Fibroblast of skin of scalp (primary cell): ENCODE data around the gene NINL.
"Not testable (repeated sequence)": the region's sequence is repeated elsewhere in the genome, so short reads cannot be mapped to it uniquely, and the experiment has no call there.

Experiments used
- DNase-seq: peaks from one replicate; pipeline ENCODE4 v3.0.0-alpha.2; 2013

NINL gene

DNA sequence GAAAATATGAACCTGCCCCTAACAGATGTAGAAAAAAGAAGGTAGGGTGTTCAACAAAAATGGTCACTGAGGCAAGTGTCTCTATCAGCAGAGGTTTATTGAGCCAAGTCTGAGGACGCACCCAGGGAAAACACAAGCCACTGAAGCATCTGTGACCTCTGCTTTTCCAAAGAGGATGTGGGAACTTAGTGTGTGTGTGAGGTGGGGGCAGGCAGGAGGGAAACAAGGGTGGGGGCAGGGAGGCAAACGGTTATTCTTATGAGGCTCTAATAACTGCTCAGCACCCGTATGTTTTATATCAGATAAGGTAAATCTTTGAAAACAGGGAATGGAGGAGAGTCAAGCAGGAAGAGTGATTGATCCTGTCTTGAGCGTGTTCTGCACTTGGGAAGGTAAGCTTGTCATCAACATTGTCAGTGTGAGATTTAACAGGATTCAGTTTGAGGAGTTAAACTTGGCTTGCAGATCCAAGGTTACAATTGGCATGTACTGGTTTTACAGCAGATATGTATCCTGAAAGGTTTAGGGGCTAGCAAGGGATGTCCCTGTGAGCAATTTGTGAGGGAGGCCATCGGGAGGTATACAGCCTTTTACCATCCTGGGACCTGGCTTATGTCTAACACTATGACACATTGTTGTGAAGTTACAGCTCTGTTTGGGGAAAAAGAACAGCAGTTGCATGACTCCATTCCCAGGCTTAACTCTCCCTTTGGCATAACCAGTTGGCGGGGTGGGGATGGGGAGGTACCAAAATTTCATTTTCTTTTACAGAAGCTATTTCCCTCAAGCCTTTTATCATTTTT is 33.7 kb downstream of the NINL start:
- no peak for DNase-seq

DNA sequence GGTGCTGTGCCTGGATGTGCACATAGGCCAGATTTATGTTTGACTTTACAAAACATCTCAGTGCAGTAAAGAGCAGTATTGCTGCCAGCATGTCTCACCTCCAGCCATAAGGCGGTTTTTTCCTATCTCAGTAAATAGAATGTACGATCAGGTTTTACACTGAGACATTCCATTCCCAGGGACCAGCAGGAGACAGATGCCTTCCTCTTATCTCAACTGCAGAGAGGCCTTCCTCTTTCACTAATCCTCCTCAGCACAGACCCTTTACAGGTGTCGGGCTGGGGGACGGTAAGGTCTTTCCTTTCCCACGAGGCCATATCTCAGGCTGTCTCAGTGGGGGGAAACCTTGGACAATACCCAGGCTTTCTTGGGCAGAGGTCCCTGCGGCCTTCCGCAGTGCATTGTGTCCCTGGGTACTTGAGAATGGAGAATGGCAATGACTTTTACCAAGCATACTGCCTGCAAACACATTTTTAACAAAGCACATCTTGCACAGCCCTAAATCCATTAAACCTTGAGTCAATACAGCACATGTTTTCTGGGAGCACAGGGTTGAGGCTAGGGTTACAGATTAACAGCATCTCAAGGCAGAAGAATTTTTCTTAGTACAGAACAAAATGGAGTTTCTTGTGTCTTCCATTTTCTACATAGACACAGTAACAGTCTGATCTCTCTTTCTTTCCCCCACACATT is 34.5 kb downstream of the NINL start:
- DNase-seq, result not testable (repeated sequence)

DNA sequence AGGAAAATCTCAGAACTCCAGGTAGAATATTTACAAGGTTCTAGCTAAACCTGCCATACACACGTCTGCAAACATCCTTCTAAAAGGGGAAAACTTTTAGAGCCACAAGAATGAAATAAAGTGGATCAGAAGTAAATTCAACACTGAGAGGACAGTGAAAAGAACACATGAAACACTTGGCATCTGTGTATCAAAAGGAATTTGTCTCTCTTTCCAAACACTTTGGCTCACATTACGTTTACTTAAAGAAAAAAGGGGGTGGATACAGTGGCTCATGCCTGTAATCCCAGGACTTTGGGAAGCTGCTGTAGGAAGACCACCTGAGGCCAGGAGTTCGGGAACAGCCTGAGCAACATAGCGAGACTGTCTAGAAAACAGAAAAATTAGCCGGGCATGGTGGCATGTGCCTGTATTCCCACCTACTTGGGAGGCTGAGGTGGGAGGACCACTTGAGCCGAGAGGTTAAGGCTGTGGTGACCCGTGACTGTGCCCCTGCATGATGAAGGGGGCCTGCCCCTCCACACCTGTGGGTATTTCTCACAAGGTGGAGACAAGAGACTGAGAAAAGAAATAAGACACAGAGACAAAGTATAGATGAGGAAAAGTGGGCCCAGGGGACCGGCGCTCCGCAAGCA is 35.4 kb downstream of the NINL start:
- peak; percentile 22 for DNase-seq

DNA sequence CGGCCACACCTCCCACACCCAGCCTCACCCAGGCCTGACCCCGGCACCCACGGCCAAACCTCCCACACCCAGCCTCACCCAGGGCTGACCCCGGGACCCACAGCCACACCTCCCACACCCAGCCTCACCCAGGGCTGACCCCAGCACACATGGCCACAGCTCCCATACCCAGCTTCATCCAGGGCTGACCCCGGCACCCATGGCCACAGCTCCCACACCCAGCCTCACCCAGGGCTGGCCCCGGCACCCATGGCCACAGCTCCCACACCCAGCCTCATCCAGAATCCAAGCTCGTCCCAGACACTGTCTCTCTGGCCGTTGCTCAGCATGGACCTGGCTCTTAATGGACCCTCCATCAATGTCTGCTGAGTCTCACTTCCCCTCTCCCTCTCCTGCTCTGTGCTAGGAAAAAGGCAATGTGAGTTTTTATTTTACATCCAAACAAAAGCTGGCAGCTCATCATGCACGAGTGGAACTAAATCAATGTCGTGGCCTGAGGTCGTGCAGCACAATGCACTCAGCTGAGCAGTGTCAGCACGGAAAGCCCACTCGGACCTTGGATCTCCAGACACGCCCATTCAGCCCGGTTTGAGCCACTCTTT is 36.1 kb downstream of the NINL start:
- DNase-seq, result no peak

DNA sequence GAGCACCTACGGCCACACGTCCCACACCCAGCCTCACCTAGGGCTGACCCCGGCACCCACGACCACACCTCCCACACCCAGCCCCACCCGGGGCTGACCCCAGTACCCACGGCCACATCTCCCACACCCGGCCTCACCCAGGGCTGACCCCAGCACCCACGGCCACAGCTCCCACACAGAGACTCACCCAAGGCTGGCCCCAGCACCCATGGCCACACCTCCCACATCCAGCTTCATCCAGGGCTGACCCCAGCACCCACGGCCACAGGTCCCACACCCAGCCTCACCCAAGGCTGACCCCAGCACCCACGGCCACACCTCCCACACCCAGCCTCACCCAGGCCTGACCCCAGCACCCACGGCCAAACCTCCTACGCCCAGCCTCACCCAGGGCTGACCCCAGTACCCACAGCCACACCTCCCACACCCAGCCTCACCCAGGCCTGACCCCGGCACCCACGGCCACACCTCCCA is 36.7 kb downstream of the NINL start:
- no peak for DNase-seq

DNA sequence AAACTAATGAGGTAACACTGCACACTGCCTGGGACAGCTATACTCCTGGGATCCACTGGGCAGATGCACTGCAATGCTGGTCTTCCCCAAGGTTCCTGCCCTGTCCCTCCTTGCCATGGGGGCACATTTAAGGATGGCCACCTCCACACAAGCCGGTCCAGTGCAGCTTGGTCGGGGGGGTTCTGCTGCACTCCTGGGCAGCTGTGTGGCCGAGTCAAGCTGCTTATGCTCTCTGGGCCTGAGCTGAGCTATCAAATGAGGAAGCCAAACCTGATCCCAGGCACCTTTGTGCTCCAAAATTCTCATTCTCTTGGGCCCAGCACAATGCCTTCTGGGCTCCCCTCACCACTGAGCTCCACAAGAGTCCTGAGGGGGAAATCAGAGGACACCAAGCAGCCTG is 37.3 kb downstream of the NINL start:
- DNase-seq, result no peak

DNA sequence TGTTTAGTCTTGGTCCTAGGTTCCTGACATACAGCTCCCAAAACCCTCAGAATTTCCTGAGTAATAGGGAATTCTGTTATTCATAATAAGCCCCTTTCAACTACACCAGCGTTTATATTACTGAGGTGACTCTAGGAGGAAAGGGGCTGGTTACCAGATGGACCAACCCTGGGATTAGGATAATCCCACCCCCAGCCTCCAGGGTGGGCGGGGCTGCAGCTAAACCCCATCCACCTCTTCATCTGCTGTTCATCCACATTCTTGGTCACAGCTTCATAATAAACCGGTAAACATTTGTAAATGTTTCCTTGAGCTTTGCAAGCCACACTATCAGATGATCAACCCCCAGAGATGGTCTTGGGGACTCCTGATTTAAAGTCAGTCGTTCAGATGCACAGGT is 38.3 kb downstream of the NINL start:
- DNase-seq, result no peak

DNA sequence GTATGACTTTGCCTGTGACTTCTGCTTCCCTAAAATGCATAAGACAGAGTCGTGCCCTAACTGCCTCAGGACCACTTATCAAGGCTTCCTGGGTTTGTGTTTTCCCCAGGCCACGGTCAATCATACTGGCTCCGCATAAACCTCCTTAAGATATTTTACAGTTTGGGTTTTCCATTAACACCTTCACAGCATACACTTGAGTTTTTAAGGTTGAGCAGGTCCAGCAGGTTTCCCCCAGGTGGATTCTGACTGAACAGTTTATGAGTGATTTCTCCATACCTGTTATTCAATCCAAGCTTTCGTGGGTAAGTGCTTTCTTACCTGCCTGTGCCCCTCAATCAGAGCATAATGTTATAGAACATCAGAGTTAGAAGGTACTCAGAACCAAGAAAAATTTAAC is 39.3 kb downstream of the NINL start:
- no peak for DNase-seq

DNA sequence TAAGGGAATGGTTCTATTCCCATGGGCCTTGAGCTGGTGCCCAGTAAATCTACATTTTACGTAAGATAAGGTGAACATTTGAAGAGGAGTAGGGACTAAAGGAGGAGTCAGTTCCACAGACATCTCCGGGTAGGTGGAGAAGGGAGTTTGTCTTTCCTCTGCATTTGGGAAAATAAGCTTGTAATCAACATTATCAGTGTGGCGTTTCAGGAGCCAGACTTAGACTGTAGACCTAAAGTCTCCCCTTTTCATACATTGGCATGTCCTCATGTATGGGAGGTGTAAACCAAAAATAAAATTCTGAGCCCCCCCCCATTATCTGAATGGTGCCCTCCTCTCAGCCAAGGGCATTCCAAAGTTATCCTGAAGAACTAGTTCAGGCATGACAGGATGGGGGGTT is 40.2 kb downstream of the NINL start:
- DNase-seq, result no peak

DNA sequence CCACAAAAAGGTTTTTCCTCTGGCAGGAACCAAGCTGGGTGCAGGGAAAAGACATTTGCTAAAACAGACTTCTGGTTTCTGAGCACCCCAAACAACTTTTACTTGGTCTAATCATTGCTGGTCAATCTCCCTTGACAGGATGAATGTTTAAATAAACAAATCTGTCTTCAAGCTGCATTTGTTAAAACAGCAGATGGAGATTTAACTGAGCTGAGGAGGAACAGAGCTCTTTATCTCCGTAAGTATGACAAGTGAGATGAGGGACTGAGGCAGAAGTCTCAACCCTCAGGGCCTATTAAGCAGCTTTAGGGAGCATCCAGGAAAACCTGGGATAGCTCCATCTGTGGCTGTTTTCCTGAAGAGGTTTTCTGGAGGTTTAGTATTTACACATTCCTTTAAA is 40.6 kb downstream of the NINL start:
- no peak for DNase-seq

DNA sequence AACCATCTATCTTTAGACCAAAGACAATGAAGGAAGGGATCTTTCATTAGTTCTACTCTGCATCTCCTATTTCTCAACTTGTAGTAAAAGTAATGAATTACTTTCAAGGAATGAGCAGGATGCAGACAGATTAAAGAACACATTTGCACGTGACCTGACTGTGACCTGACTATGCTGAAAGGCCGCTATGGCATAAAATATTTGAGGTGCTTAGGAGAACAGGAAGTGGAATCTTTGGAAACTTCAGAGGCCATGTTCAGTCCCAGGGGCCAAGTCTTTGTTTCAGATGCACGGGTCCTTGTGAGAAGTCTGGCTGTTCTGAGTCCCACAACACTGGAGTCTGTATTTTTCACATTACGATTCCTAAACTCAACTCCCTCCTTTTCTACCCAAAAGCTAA is 41.0 kb downstream of the NINL start:
- DNase-seq, result no peak

DNA sequence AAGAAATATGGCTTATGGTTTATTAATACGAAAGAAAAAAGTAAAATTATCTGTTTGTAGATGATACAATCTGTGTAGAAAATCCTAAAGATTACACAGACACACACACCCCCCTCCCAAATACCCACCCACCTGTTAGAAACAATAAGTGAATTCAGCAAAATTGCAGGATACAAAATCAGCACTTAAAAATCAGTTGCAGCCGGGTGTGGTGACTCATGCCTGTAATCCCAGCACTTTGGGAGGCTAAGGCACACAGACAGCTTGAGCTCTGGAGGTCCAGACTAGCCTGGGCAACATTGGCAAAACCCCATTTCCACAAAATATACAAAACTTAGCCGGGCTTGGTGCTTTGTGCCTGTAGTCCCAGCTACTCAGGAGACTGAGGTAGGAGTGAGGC is 42.3 kb downstream of the NINL start:
- peak; percentile 43 for DNase-seq

DNA sequence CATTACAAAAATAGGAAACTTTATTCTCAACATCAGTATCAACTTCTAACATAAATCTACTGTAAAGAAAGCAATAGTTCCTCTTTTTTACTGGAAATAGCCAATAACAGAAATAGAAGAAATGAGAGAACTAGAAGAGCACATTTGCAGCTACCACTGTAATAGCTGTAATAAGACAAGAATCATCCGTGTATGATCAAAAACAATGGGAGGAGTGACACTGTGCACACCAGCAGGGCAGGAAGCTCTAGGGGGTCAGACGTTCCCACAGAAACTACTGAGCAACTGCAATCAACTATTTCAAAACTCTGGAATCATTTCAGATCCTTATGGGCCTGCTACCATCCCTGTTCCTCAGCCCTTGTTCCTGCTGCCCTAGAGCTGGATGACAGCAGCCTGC is 43.7 kb downstream of the NINL start:
- peak; percentile 38 for DNase-seq

DNA sequence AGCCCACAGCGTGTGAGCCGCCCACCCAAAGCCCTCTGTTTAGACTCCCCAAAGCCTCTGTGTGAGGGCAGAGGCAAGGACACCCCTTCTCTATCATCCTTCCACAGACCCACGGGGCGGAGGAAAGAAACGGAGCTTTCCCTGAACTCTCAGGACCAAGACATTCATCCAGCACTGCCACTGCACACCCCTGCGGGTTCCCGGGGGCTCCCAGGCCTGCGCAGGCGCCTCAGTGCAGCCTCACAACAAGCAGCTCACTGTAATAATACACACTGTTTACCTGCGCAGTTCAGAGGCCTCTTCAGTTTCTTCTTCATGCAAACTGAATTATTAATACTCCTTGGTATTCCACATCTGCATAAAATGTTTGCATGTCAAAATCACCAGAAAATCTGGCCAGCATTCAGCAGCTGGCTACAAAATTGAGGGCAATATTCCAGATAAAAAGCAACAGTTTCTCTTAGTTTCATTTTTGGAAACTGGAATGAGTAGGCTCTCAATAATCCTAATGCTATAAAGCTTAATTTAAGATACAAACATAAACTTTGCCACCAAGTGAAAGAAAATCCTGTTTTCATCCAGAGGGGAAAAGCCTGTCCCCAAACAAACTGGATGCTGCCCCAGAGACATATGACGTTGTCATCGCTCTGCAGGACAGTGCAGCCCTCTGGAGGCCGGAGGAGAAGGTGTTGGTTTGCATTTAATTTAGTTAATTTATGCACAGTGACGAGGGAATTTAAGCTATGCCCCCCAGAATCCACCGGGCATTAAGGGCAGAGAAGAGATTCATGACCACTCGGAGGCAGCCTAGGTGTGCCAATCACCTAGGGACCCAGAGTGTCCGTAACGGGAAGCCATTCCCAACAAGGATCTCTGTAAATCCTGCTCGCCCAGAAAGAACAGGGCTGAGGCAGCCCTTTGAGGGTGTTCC is 45.3 kb downstream of the NINL start:
- DNase-seq, result peak; percentile 38

DNA sequence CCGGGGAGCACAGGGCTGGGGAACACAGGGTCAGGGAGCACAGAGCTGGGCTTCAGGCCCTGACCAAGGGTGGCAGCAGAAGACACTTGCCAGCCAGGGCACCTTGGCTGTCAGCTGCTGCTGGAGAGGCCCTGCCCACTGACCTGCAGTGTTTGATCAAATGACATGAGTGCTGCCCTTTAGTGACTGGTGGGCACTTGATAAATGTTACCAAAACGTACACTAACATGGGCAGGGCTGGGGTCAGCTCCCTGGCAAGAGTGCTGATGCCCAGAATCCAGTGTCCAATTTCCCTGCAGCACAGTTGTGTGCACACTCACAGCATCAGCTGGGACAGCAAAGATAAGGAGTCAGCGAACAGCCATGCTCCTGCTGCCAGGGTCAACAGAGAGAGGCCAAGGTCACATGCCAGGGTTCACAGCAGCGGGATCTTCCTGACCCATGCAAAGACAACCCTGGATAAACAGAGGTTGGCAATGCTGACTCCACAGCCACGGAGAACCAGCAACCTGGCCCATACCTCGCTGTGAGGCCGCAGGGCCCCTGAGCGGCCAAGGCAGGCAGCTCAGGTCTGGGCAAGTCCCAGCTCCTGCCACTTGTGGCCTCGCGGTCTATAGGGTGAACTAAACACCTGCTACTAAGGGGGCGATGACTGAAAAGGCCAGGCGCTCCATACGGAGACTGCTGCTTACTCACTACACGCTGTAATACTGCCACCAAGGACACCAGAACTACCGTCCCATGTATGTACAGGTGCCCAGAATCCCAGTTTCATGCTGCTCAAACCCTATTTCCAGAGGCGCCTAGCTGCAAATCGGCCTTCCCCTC is 46.3 kb downstream of the NINL start:
- DNase-seq, result no peak

DNA sequence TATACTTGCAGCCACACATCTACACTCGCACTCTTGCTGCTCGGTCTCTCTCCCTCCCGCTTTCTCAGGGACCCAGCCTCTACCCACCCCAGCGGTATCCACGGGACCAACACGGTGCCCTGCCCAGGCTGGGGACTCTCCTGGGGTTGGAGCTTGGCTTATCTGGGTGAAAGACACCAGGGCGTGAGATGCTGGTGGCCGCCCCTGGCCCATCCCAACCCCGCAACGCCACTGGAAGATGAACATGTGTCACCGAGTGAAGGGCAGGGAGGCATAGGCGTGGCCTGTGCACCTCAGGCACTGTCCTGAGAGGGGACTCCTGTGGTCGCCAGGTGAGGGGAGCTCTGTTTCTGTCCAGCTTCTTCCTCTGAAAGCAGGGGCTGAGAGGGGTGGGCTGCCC is 47.4 kb downstream of the NINL start:
- DNase-seq, result no peak

DNA sequence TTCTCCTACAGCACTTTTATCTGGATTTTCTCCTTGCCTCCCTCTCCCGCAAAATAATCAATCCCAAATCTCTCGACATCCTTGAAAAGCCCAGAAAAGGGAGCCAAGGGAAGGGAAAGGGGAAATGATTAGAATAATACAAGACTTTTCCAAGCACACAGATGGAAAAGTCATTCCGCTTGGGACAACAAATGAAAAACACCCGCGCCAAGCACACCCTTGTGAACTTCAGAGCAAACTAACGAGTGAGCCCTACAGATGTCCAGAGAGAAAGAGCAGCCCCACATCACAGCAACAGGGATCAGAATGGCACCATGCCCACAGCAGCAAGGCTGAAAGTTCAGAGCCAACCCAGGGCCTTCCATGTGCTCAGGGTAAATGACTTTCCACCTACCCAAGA is 49.6 kb downstream of the NINL start:
- DNase-seq, result no peak

DNA sequence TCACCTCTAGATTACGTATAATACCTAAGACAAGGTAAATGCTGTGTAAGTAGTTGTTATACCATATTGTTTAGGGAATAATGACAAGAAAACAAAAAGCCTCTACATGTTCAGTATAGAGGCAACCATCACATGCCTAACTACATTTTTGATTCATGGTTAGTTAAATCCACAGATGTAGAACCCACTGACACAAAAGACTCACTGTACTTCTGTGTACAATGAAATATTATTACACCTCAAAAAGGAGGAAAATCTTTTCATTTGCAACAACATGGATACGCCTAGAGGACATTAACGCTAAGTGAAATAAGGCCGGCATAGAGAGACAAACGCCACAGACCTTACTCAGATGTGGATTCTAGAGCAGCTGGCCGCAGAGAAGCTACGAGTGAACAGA is 50.5 kb downstream of the NINL start:
- no peak for DNase-seq

DNA sequence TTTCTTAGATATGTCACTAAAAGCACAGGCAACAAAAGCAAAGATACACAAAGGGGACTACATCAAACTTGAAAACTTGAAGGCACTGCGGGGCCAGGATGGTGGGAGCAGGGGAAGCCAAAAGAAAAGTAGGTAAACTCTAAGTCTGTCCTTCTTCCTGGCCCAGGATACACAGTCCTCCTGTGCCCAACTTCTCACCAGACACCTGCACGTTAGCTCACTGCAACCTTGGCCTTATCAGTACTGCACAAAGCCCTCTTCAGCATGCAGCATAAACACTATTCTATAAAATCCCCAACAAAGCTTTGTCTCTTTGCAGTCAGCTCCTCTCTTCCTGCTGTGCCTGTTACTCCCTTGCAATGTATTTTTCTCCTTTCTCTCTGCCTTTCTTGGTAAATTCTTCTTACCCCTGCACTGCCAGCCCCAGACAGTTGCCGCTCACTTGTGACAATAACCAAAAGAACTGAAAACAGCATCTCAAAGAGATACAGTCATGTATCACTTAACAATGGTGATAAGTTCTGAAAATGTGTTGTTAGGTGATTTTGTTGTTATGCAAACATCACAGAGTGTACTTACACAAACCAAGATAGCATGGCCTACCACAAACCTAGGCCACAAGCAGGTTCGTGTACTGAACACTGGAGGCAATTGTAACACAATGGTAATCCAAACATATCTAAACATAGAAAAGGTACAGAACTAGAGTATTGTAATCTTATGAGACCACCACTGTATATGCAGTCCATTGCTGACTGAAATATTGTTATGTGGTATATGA is 51.2 kb downstream of the NINL start:
- DNase-seq, result no peak

DNA sequence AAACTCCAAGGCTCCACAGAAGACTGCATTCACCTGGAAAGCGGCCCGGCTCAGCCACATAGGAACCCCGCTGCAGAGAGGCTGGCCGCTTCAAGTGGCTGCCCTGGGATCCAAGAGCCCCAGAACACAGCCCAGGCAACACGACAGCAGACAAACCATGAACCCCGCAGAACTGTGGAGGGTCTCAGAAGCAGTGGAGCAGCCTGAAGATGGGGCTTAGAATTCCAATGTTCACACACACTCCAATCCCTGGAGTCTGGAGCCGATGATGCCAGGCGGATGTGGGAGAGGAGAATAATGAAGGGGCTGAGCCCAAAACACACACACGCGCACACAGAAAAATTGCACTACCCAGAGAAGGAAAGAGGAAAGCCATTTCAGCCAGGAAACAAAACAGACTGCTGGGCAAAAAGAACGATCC is 52.4 kb downstream of the NINL start:
- peak; percentile 41 for DNase-seq
